HG03521 (cell line): ENCODE measurements around the gene SLF2.
"Not testable (repeated sequence)": the region's sequence is repeated elsewhere in the genome, so short reads cannot be mapped to it uniquely, and the experiment has no call there.

ENCODE experiments used
- ATAC-seq: cut with Tn5 transposase; IDR thresholded peaks from one replicate; pipeline ENCODE4 v1.9.1; 2021; ENCODE audit warnings: mild to moderate bottlenecking, moderate library complexity; ENCODE audit not compliant: unreplicated experiment

Gene SLF2

DNA sequence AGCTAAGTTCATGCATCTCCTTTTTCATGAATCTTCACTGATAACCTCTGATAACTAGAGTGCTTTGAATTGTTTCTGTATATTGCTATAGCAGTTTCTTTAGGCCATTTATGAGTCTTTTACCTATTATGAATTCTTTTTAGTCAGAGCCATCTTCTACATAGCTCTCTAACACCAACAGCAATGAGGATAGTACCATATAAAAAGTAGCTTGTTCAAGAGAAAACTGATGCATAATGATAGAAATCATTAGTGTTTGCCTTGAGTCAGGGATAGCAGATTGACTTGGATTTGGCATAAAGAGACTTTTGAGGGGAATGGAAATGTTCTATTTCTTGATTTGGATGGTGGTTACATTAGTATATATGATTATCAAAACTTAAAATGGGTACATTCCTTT is 30.7 kb downstream of the SLF2 start:
- ATAC-seq = no peak

- ATAC-seq = no peak
Observed at GRCh38 chr10:100945754-100946153, 33.0 kb downstream of the SLF2 start.

GRCh38 chr10:100948916-100949315 is 36.2 kb downstream of the SLF2 start:
- ATAC-seq = no peak

DNA sequence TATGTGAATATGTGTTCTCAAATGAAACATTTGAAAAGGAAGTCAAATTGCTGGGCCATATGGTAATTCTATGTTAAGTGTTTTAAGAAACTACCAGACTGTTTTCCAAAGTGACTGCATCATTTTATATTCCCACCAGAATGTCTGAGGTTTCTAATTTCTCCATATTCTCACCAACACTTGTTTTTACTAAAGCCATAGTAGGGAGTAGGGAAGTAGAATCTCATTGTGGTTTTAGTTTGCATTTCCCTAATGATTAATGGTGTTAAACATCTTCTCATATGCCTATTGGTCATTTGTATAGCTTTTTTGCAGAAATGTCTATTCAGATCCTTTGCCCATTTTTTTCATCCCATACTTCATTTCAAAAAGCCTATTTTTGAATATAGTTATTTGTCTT is 47.5 kb downstream of the SLF2 start:
- no peak for ATAC-seq

DNA sequence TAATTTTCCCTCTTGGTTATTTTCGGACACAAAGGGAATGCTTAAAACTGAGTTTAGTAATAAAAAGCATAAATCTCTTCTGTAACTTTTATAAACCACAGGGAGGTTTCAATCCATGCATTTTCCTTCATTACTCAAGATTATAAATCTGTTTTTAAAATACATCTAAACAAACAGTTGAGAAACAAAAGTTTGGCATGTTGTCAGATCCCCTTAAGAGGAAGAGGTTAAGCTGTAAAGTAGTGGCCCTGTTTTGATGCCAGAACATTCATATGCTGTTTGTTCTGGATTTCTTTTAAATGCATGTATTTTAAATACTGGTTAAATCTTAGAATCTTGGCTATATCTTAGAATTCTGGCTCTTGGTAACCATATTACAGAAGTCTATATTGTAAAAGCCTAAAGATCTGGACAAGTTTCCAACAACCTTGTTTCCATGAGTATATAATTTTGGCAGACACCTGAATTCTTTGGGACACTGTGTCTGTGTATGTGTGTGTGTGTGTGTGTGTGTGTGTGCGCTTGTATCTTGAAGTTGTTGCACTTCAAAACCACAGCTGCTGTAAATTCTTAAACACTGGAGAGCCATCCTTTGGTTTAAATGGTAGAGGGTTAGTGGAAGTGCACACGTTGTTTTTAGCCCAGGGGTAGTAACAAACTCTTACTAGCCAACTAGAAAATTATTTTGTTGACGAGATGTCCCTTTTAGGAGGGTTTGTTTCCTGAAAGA is 49.8 kb downstream of the SLF2 start:
- ATAC-seq = no peak

DNA sequence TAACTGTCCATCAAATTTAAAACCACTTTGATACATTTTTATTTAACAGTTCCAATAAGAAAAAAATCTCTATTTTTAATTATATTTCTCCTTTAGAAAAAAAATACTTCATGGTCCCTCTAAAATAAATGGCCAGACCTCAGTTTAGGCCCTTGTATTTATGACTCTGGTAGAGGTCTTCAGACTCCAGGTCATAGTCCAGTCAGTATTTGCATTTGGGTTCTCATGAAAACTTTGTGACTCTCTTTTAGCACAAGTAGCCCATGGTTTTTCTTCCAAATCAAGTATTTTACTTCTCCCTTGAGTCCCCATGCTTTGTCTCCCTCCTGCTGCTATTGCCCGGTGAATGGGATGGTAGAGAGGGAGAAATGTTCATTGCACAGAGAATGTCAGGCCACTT is 51.1 kb downstream of the SLF2 start:
- ATAC-seq = no peak

DNA sequence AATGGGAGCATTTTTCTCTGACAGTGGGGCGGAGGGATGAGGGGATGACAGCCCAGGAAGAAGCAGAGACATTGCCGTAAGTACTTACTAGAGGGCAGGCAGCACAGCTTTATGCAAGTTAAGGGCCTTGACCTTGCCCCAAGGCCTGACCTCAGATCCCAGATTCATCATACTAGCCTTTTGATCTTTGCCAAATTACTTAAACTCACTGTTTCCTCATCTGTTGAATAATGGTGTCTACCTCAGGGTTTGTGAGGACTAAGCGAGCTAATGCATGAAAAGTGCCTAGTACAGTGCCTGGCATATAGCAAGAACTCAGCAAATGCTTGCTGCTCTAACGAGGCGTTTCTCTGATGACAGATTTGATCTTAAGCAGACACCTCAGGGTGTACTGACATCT is 53.1 kb downstream of the SLF2 start:
- ATAC-seq = no peak

DNA sequence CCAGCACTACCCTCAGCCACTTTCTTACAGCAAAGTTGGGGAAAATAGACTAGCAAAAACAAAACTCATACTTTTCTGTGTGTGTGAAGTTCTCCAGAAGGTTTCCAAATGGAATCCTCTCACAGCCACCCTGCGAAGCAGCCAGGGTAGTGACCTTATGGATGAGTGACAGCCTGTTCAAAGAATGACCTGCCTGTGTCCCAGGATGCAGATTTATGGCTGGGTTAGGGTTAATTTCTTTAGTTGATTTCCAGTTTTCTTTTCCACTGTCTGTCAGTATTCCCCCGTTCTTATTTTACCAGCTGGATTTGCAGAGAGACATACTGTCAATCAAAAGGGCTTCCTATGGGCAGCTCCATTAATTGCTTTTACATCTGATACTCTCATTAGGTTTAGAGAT is 54.1 kb downstream of the SLF2 start:
- no peak for ATAC-seq

- no peak for ATAC-seq
Observed at GRCh38 chr10:100967332-100967731, 54.6 kb downstream of the SLF2 start.

DNA sequence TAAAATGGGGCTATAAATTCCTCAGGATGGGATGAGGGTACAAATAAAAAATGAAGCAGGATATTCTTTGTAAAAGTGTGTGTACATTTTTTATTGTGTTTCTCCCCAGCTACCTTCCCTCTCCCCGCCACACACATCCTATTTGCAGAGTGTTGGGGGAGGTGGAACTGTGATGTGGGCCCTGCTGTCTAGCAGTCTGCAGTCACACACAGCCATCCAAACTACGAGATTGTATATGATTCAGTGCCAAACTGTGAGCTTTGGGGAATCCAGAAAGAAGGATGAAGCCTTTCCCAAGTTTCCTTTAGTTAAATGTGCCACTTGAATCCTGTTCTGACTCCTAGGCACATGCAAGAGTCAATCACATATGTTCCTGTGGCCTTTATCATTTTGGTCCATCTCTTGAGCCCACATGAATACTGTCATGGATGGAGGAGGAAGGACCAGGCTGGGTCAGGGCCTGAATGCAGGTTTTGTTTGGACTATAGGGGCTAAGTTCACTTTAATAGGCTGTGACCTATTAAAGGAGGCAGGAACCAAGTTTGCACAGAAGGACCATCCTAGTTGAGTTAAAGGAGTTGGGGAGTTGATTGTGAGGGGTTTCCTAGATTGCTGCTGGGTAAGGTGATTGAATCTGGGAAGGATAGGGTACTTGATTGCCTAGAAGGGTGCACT is 55.4 kb downstream of the SLF2 start:
- ATAC-seq = no peak

GRCh38 chr10:100968863-100969186 is 56.1 kb downstream of the SLF2 start:
- ATAC-seq = no peak

- no peak for ATAC-seq
Observed at GRCh38 chr10:100969187-100970075, 56.7 kb downstream of the SLF2 start, which contains the start of gene SEMA4G. SEMA4G (plus strand) TSS chr10:100969504; CDS start chr10:100972913, 3,409 bp downstream.

- ATAC-seq = no peak
Observed at GRCh38 chr10:100970076-100970913, 57.5 kb downstream of the SLF2 start.

DNA sequence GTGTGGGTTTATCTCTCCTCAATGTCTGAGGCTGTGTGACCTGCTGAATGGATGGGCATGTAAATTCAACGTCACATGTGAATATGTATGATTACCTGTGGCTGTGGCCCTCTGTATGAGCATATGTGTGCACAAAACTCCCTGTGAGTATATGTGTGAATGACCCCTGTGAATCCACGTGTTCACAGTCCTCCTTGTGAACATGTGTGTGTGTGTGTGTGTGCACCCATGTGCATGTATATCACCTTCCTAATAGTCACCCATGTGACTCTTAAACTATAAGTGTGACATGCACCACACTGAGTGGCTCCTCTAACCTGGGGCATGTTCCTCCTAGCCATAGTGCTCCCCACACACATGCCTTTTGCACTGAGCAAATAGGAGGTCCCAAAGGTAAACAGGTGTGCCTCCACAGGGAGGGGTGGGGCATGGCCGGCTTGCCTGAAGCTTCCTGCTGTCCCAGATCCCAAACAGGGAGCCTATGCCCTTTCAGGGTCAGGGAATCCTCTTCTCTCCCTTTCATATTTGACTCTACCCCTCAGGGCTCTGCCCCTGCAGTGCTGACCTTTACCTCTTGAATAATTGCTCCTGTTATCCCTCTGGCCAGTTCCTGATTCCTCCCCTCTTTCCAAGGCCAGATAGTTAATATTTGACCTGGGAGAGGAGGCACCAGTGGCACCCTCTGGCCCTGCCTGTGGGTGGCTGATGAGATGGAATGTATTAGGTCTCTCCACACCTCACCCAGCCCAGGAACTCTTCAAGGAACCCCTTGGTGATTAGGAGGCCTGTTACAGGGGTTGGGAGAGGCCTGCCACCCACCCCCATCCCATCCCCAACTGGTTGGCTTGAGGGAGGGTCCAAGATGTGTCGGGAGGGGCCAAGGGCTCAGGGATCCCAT is 58.4 kb downstream of the SLF2 start:
- ATAC-seq = no peak

DNA sequence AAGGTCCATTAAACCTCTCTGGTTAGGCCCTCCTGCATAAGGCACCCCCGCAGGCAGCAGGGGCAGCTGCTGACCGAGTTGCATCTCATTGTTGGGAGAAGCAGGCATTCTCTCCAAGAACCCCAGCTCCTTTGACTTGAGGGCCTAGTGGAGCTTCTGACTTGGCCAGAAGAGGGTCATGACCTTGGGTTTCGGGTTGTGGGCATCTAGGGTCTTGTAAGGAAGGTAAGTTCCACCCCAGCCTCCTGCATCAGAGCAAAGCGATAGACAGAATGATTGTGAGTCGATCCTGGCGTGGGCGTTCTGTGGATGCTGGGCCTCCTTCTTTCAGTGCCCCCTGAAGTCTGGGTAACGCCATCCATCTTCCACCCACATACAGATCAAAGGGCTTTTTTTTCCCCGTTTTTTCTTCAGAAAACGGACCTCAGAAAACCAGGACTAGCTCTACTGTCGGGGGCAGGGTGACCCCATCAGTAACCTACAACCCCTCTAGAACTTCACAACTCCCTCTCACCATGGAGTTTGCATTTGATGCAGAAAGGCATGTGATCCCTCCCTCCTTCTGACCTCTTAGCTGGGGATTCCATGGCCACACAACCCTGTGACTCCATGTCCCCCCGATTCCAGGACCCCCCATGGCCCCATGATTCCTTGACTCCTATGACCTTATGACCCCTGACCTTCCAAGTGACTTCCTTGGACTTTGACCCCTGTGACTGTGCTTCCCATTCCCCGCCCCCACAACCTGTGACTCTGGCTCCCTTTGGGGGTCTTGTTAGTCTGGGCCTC is 59.5 kb downstream of the SLF2 start:
- no peak for ATAC-seq

DNA sequence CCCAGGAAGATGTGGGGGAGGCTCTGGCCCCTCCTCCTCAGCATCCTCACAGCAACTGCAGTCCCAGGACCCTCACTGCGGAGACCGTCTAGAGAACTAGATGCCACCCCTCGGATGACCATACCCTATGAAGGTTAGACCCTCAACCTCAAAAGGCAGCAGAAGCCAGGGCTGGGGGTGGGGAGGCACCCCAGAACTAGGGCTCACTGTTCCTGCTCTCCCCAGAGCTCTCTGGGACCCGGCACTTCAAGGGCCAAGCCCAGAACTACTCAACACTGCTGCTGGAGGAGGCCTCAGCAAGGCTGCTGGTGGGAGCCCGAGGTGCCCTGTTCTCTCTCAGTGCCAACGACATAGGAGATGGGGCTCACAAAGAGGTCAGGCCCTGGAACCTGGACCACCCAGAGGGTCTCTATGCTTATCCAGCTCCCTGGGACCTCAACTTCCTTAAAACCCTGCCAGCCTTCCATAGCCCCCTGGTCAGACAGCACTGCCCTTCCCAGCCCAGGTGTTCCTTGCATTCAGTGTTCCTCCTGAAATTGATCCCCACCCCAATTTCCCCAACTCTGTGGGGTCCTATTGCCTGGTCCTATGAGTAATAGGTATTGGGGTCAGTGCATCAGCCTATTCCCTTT is 60.3 kb downstream of the SLF2 start:
- ATAC-seq = no peak

GRCh38 chr10:100975397-100975796 is 62.6 kb downstream of the SLF2 start:
- ATAC-seq = not testable (repeated sequence)

GRCh38 chr10:100976906-100977305 is 64.1 kb downstream of the SLF2 start:
- no peak for ATAC-seq

DNA sequence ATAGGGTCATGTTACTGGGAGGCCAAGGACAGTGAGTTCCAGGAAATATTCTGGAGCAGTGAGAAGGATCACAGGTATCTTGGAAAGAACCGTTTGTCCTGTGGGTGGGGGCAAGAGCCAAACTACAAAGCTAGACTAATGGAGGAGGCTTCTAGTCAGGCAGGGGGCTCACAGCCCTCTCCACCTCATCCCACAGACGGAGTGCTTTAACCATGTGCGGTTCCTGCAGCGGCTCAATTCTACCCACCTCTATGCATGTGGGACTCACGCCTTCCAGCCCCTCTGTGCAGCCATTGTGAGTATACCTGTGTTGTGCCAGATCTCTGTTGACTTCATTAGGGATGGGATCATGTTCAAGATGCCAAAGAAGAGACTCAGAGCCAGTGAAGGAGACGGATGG is 64.7 kb downstream of the SLF2 start:
- ATAC-seq = no peak
